Progenitor cell of endocrine pancreas (in vitro differentiated cells): ENCODE results near the gene CD300E. TPM values are rescaled to one million over a fixed set of nuclear protein-coding genes. Genes with fewer than 3 reads are reported as not detected.

Experiments
- DNase-seq: peaks from one replicate; pipeline ENCODE4 v3.0.0; 2021; ENCODE audit warnings: low spot score; ENCODE audit not compliant: unreplicated experiment
- H3K27ac Mint-ChIP-seq: 2 replicates; pipeline ENCODE4 v1.8.0; 2021; ENCODE audit warnings: mild to moderate bottlenecking, moderate library complexity, mixed read lengths
- H3K27me3 Mint-ChIP-seq: 2 replicates; pipeline ENCODE4 v1.8.0; 2021; ENCODE audit warnings: mixed read lengths
- H3K36me3 Mint-ChIP-seq: 2 replicates; pipeline ENCODE4 v1.8.0; 2022; ENCODE audit warnings: mixed read lengths; ENCODE audit not compliant: insufficient read depth
- H3K4me1 Mint-ChIP-seq: 2 replicates; pipeline ENCODE4 v1.8.0; 2021; ENCODE audit warnings: low read depth, mixed read lengths
- H3K4me3 Mint-ChIP-seq: 2 replicates; pipeline ENCODE4 v1.8.0; 2021; ENCODE audit warnings: low read depth, mild to moderate bottlenecking, moderate library complexity, mixed read lengths
- H3K9me3 Mint-ChIP-seq: 2 replicates; pipeline ENCODE4 v1.8.0; 2021; ENCODE audit warnings: low read depth, mixed read lengths
- total RNA-seq: library from RNA; stranded (reverse); gene quantifications from 2 replicates; pipeline ENCODE4 v1.2.1, GENCODE V29; 2021
- TF ChIP-seq, protein P1 (sequence below): fragments of 200-600 bp; sonication (generic); IDR thresholded peaks from one replicate; pipeline ENCODE4 v1.5.0; 2021; ENCODE audit warnings: antibody characterized with exemption, mild to moderate bottlenecking; ENCODE audit not compliant: unreplicated experiment

CD300E gene
- total RNA-seq, 1 donor from 2014 or later: not detected

DNA sequence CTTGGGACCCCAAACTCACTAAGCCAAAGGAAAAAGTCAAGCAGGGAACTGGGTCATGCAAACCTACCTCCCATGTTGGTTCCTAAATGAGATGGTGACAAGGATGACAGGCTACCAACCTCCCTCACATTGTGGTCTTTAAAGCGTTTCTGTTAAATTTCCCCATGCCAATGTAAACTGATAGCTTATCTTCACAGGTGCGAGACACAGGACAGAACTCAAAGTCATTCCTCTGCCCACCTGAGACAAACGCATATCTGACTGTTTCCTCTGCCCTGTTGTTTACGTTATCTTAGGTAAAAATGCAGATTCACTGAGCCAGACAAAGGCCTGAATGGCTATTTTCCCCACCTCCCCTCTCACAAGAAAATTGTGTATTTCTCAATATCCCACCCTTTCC, 19.0 kb upstream of the CD300E start:
- Mint-ChIP-seq H3K27ac (no peak overlapping the region), H3K36me3 (no peaks in the 10 kb centered on the region), H3K4me1 (no peaks in the 10 kb centered on the region), H3K27me3 (peaks cover 38% of the 10 kb centered on the region), H3K4me3 (no peak overlapping the region), H3K9me3 (peaks cover 2% of the 10 kb centered on the region)
- no peak for DNase-seq
- TF ChIP-seq, protein P1, sequence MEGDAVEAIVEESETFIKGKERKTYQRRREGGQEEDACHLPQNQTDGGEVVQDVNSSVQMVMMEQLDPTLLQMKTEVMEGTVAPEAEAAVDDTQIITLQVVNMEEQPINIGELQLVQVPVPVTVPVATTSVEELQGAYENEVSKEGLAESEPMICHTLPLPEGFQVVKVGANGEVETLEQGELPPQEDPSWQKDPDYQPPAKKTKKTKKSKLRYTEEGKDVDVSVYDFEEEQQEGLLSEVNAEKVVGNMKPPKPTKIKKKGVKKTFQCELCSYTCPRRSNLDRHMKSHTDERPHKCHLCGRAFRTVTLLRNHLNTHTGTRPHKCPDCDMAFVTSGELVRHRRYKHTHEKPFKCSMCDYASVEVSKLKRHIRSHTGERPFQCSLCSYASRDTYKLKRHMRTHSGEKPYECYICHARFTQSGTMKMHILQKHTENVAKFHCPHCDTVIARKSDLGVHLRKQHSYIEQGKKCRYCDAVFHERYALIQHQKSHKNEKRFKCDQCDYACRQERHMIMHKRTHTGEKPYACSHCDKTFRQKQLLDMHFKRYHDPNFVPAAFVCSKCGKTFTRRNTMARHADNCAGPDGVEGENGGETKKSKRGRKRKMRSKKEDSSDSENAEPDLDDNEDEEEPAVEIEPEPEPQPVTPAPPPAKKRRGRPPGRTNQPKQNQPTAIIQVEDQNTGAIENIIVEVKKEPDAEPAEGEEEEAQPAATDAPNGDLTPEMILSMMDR: no peak

DNA sequence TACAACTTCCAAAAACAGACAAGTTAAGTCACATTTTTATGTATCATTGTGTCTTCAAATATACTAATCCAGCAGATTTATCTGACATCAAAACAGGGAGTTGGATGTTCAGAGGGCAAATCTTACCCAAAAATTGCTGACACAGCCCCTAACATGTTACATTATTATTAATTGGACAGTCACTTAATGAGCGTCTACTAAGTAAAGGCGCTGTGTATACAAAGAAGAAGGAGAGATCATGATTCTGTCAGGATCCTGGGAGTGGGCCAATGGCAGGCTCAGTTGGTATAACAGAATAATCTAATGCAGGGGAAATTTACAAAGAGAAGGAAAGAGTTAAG, 18.4 kb upstream of the CD300E start:
- peaks cover 2% of the 10 kb centered on the region for H3K9me3 Mint-ChIP-seq
- peaks cover 38% of the 10 kb centered on the region for H3K27me3 Mint-ChIP-seq
- TF ChIP-seq, protein P1: no peak
- H3K27ac Mint-ChIP-seq: no peak overlapping the region
- H3K36me3 Mint-ChIP-seq: no peaks in the 10 kb centered on the region
- H3K4me1 Mint-ChIP-seq: no peaks in the 10 kb centered on the region
- no peak for DNase-seq
- no peak overlapping the region for H3K4me3 Mint-ChIP-seq

DNA sequence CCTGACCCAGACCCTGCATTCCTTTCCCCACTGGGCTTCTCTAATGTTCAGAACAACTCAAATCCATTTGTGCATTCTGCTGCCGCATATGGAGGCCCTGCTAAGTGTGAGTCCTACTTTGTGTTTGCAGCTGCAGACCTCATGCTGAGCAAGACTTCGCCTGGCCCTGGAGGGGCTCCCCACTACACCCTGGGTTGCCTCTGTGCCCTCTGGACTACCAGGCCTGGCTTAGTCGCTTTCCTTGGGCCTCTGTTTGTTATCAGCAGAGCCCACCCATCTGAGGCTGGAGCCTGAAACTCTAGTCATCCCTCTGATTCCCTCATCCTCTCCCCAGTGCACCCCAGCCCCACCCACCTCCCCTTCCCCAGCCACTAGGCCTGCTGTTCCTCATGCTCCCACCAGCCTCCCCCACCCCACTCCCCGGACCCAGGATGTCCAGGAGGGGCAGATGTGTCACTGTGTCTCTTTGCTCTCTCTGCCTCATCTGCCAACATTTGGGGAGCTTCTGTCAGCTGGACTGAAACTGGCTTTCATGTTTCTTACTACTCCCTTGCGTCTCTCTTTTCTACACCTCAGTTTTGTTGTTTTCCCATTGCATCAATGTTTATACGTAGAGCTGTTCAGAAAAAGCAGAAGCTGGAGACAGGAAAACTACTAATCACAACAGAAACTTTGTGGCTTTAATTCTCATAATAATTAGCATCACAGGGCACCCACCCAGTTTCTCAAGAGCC, 17.9 kb upstream of the CD300E start:
- no peaks in the 10 kb centered on the region for H3K4me1 Mint-ChIP-seq
- H3K27ac Mint-ChIP-seq: no peak overlapping the region

DNA sequence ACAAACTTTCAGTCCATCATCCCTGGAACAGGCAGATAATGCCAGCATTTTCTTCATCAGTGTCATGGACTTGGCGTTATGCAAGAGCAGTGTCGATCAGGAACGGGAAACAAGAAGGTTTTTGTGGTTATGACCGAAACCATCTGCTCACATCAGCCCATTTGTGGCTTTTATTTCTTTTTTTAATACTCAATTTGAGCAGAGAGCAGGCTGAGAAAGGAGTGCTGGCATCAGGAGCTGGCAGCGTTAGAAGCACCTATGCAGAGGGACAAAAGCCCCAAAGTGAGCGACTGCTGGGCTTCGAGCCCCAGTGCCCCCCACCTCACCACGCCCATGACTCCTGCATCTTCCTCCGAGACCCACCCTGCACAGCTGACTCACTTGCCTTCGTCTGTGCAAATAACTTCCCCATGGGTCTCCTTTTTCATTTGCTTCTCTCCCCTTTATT, 16.2 kb upstream of the CD300E start:
- H3K4me1 Mint-ChIP-seq: peaks cover 3% of the 10 kb centered on the region
- peaks cover 38% of the 10 kb centered on the region for H3K27me3 Mint-ChIP-seq
- TF ChIP-seq, protein P1: no peak
- no peaks in the 10 kb centered on the region for H3K9me3 Mint-ChIP-seq
- no peak overlapping the region for H3K4me3 Mint-ChIP-seq
- H3K27ac Mint-ChIP-seq: no peak overlapping the region
- H3K36me3 Mint-ChIP-seq: no peaks in the 10 kb centered on the region
- DNase-seq: no peak

More for the DNA sequence above, 17.9 kb upstream of the CD300E start:
- H3K27me3 Mint-ChIP-seq: peaks cover 38% of the 10 kb centered on the region
- no peaks in the 10 kb centered on the region for H3K36me3 Mint-ChIP-seq
- peaks cover 2% of the 10 kb centered on the region for H3K9me3 Mint-ChIP-seq
- no peak for DNase-seq
- H3K4me3 Mint-ChIP-seq: no peak overlapping the region
- TF ChIP-seq, protein P1: no peak

DNA sequence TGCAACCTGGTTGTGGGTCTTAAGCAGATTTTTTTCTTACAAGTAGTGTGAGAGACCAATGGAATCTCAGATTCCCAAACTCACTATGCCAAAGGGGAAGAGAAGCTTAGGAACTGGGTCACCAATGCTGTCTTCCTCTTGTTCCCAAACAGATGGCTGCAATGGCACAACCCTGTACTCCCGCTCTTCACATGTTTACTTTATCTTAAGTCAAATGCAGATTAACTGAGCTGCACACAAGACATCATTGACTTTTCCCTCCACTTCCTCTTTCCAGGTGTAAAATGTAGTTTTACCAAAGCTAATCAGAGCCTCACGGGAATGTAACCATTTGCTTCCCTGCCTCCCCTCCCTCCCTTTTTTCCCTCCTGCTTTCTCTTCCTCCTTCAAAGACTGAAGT, 14.4 kb upstream of the CD300E start:
- H3K4me1 Mint-ChIP-seq: peaks cover 7% of the 10 kb centered on the region
- H3K36me3 Mint-ChIP-seq: no peaks in the 10 kb centered on the region
- H3K27me3 Mint-ChIP-seq: peaks cover 23% of the 10 kb centered on the region
- TF ChIP-seq, protein P1: no peak
- no peak for DNase-seq
- no peak overlapping the region for H3K4me3 Mint-ChIP-seq
- no peak overlapping the region for H3K27ac Mint-ChIP-seq
- H3K9me3 Mint-ChIP-seq: no peaks in the 10 kb centered on the region
